Head of caudate nucleus (tissue), 42 donors: ENCODE results near the gene RNF223.
"Not testable (repeated sequence)": the region's sequence is repeated elsewhere in the genome, so short reads cannot be mapped to it uniquely, and the experiment has no call there.

Experiments used
- DNase-seq, 42 donors: peaks; one replicate each; pipeline versions ENCODE4 v3.0.0 to v3.0.0-alpha.2; 2020 to 2021; ENCODE audit warnings: mixed read lengths in 7 of 42
- intact Hi-C: fragments of 100-400 bp; cut with DNase I; formaldehyde crosslinking; loops from one replicate; pipeline ENCODE4 v1.15.0; 2022

RNF223 gene

GRCh38 chr1:1067284-1067859 is 6.7 kb downstream of the RNF223 start:
- intact Hi-C loops: no loop called here
- DNase-seq: no peak

- intact Hi-C loops: no loop called here
- DNase-seq: peak; percentile 16 to 89 (median 66)
Measured at GRCh38 chr1:1066403-1067283, 7.5 kb downstream of the RNF223 start.

GRCh38 chr1:1065940-1066304 is 8.2 kb downstream of the RNF223 start:
- intact Hi-C loops, DNase-seq: not testable (repeated sequence)

- no peak for DNase-seq
- intact Hi-C loops: no loop called here
Measured at GRCh38 chr1:1065265-1065939, 8.7 kb downstream of the RNF223 start.

GRCh38 chr1:1063945-1064831 is 9.9 kb downstream of the RNF223 start:
- DNase-seq: peak in 29 of 42 donors; percentile 28 to 76 (median 48)
- intact Hi-C loops: no loop called here

GRCh38 chr1:1063261-1063944 is 10.7 kb downstream of the RNF223 start:
- no peak for DNase-seq
- intact Hi-C loops: no loop called here

- intact Hi-C loops: no loop called here
Measured at GRCh38 chr1:1062348-1063163, 11.6 kb downstream of the RNF223 start.

GRCh38 chr1:1061682-1062345 is 12.3 kb downstream of the RNF223 start:
- intact Hi-C loops: no loop called here
- no peak for DNase-seq

More at GRCh38 chr1:1062348-1063163, 11.6 kb downstream of the RNF223 start:
- DNase-seq: no peak

GRCh38 chr1:1060281-1061000 is 13.7 kb downstream of the RNF223 start:
- intact Hi-C loops: no loop called here
- no peak for DNase-seq

- intact Hi-C loops: no loop called here
- DNase-seq: peak; percentile 74 to 93 (median 88)
Measured at GRCh38 chr1:1059494-1060280, 14.4 kb downstream of the RNF223 start.

- intact Hi-C loops: no loop called here
- peak in 33 of 42 donors; percentile 18 to 84 (median 52) for DNase-seq
Measured at GRCh38 chr1:1058921-1059493, 15.1 kb downstream of the RNF223 start.

- intact Hi-C loops: no loop called here
- no peak for DNase-seq
Measured at GRCh38 chr1:1058088-1058905, 15.8 kb downstream of the RNF223 start.

- intact Hi-C loops: not testable (repeated sequence)
Measured at GRCh38 chr1:1057769-1058087, 16.4 kb downstream of the RNF223 start.

GRCh38 chr1:1055841-1056736 is 18.0 kb downstream of the RNF223 start:
- intact Hi-C loops: no loop called here
- no peak for DNase-seq

More at GRCh38 chr1:1057769-1058087, 16.4 kb downstream of the RNF223 start:
- peak in 1 of 42 donors; percentile 30 for DNase-seq
